H1 (cell line): ENCODE results near the gene FRMD7. TPM values are rescaled to one million over a fixed set of nuclear protein-coding genes. Genes with fewer than 3 reads are reported as not detected.

Experiments used
- CTCF ChIA-PET: fragments of 300-600 bp; sonication (Branson Sonifier 250); formaldehyde crosslinking; loops from one replicate; lab custom pipeline; 2021; ENCODE audit not compliant: partially characterized antibody; lab: Charles Lee
- POLR2A ChIA-PET: fragments of 300-600 bp; sonication (Branson Sonifier 250); formaldehyde crosslinking; loops from one replicate; lab custom pipeline; 2021; ENCODE audit warnings: inconsistent platforms; ENCODE audit not compliant: partially characterized antibody; lab: Charles Lee
- DNase-seq, 2 experiments: peaks; one replicate each; pipeline versions ENCODE4 v3.0.0 to v3.0.0-alpha.2; 2010 to 2022; ENCODE audit warnings: low spot score in 2 of 2, low read depth in 1 of 2, mixed read lengths in 1 of 2
- FAIRE-seq: peaks from 2 replicates; lab custom pipeline; 2011; peaks lifted over from hg19 to GRCh38; lab: Jason Lieb, UNC
- H2AFZ ChIP-seq: 2 replicates; pipeline ENCODE4 v1.8.1; 2012; ENCODE audit warnings: low read length, inconsistent platforms
- H2AK5ac ChIP-seq: 2 replicates; pipeline ENCODE4 v1.6.1; 2013; ENCODE audit warnings: low read depth, low read length
- H2BK120ac ChIP-seq: replicated peaks from 2 replicates; pipeline ENCODE3; 2013; ENCODE audit warnings: low read depth, low read length, inconsistent platforms
- H2BK12ac ChIP-seq: 2 replicates; pipeline ENCODE4 v1.6.1; 2013; ENCODE audit warnings: low read depth, low read length
- H2BK15ac ChIP-seq: 2 replicates; pipeline ENCODE4 v1.6.1; 2013; ENCODE audit warnings: low read length
- H2BK20ac ChIP-seq: 2 replicates; pipeline ENCODE4 v1.6.1; 2013; ENCODE audit warnings: low read length
- H2BK5ac ChIP-seq: 2 replicates; pipeline ENCODE4 v1.6.1; 2013; ENCODE audit warnings: low read depth, low read length
- H3K14ac ChIP-seq: 2 replicates; pipeline ENCODE4 v1.6.1; 2013; ENCODE audit warnings: inconsistent platforms; ENCODE audit not compliant: insufficient read length
- H3K18ac ChIP-seq: 2 replicates; pipeline ENCODE4 v1.6.1; 2013; ENCODE audit warnings: low read length; ENCODE audit errors: extremely low read depth
- H3K23ac ChIP-seq: 2 replicates; pipeline ENCODE4 v1.6.1; 2013; ENCODE audit warnings: inconsistent platforms; ENCODE audit not compliant: insufficient read length
- H3K23me2 ChIP-seq: 2 replicates; pipeline ENCODE4 v1.6.1; 2013; ENCODE audit warnings: low read depth, low read length
- H3K27ac ChIP-seq: 2 replicates; pipeline ENCODE4 v1.6.1; 2011; ENCODE audit warnings: low read depth, low read length, inconsistent platforms
- H3K27me3 ChIP-seq, 4 experiments: replicated peaks in 1 of 4; 1 replicate in 1 of 4; 2 replicates in 3 of 4; pipeline versions ENCODE4 v1.6.1 to v1.8.1; 2011 to 2013; ENCODE audit warnings: low read length in 3 of 4, mild to moderate bottlenecking in 3 of 4, inconsistent platforms in 2 of 4, mixed read lengths in 2 of 4, moderate library complexity in 1 of 4; ENCODE audit not compliant: control insufficient read depth in 3 of 4, insufficient read depth in 3 of 4; ENCODE audit errors: extremely low read depth in 1 of 4
- H3K36me3 ChIP-seq, 4 experiments: 2 replicates each; pipeline versions ENCODE4 v1.6.1 to v1.8.1; 2011 to 2013; ENCODE audit warnings: mild to moderate bottlenecking in 4 of 4, low read length in 3 of 4, moderate library complexity in 2 of 4, control low read depth in 1 of 4, inconsistent platforms in 1 of 4; ENCODE audit not compliant: insufficient read depth in 4 of 4, control insufficient read depth in 2 of 4
- H3K4ac ChIP-seq: replicated peaks from 2 replicates; pipeline ENCODE3; 2013; ENCODE audit warnings: low read length, low read depth, mixed read lengths, inconsistent platforms; ENCODE audit not compliant: insufficient read length
- H3K4me1 ChIP-seq, 4 experiments: replicated peaks in 1 of 4; 1 replicate in 1 of 4; 2 replicates in 3 of 4; pipeline versions ENCODE4 v1.6.1 to v1.8.1; 2011 to 2013; ENCODE audit warnings: low read length in 3 of 4, inconsistent platforms in 2 of 4, mixed read lengths in 1 of 4; ENCODE audit not compliant: insufficient read depth in 4 of 4, control insufficient read depth in 3 of 4
- H3K4me2 ChIP-seq, 2 experiments: 2 replicates each; pipeline versions ENCODE4 v1.6.1 to v1.8.1; 2011 to 2013; ENCODE audit warnings: low read depth in 2 of 2, low read length in 2 of 2, control low read depth in 1 of 2, inconsistent platforms in 1 of 2, mild to moderate bottlenecking in 1 of 2; ENCODE audit not compliant: insufficient read depth in 1 of 2
- H3K4me3 ChIP-seq, 4 experiments: fragments of 200-600, 300-600 bp in 1 of 4; sonication (generic), shearing (Covaris generic), sonication (Bioruptor Twin) in 1 of 4; 2 replicates each; pipeline versions ENCODE4 v1.5.1 to v1.8.1; 2011 to 2016; ENCODE audit warnings: low read length in 4 of 4, low read depth in 3 of 4, control low read depth in 2 of 4, inconsistent platforms in 2 of 4, mild to moderate bottlenecking in 2 of 4, mixed read lengths in 1 of 4, moderate library complexity in 1 of 4; ENCODE audit not compliant: insufficient read depth in 2 of 4; ENCODE audit errors: extremely low read depth in 1 of 4
- H3K56ac ChIP-seq: replicated peaks from 2 replicates; pipeline ENCODE3; 2013; ENCODE audit warnings: low read depth, mild to moderate bottlenecking, mixed read lengths, low read length, inconsistent platforms; ENCODE audit not compliant: insufficient read length
- H3K79me1 ChIP-seq: 2 replicates; pipeline ENCODE4 v1.6.1; 2013; ENCODE audit warnings: low read depth, low read length, control low read depth
- H3K79me2 ChIP-seq, 2 experiments: 2 replicates each; pipeline versions ENCODE4 v1.6.1 to v1.8.1; 2012 to 2013; ENCODE audit warnings: low read length in 2 of 2, mild to moderate bottlenecking in 2 of 2, inconsistent platforms in 1 of 2; ENCODE audit not compliant: insufficient read depth in 2 of 2, control insufficient read depth in 1 of 2
- H3K9ac ChIP-seq, 4 experiments: replicated peaks in 1 of 4; 1 replicate in 1 of 4; 2 replicates in 3 of 4; pipeline versions ENCODE4 v1.6.1 to v1.8.1; 2011 to 2013; ENCODE audit warnings: low read depth in 3 of 4, low read length in 3 of 4, control low read depth in 2 of 4, mild to moderate bottlenecking in 2 of 4, moderate library complexity in 2 of 4, inconsistent platforms in 1 of 4; ENCODE audit errors: extremely low read depth in 1 of 4
- H3K9me3 ChIP-seq, 2 experiments: 2 replicates each; pipeline versions ENCODE4 v1.6.1 to v1.8.1; 2012 to 2013; ENCODE audit warnings: mild to moderate bottlenecking in 2 of 2, moderate library complexity in 2 of 2, control low read depth in 1 of 2, inconsistent platforms in 1 of 2, low read depth in 1 of 2, low read length in 1 of 2, mixed read lengths in 1 of 2; ENCODE audit not compliant: insufficient read depth in 2 of 2
- H4K20me1 ChIP-seq, 2 experiments: replicated peaks in 1 of 2; 2 replicates each; pipeline versions ENCODE3 to v1.8.1; 2011 to 2013; ENCODE audit warnings: inconsistent platforms in 2 of 2, low read length in 2 of 2, mild to moderate bottlenecking in 1 of 2; ENCODE audit not compliant: insufficient read depth in 2 of 2, control insufficient read depth in 1 of 2
- H4K5ac ChIP-seq: 2 replicates; pipeline ENCODE4 v1.6.1; 2013; ENCODE audit warnings: low read length, low read depth, mixed read lengths, inconsistent platforms; ENCODE audit not compliant: insufficient read length
- H4K8ac ChIP-seq: 2 replicates; pipeline ENCODE4 v1.8.0; 2013; ENCODE audit warnings: mild to moderate bottlenecking, moderate library complexity, low read length, inconsistent platforms; ENCODE audit not compliant: insufficient read depth; ENCODE audit errors: extremely low read depth
- H4K91ac ChIP-seq: replicated peaks from 2 replicates; pipeline ENCODE3; 2013; ENCODE audit warnings: low read length, mixed read lengths, inconsistent platforms; ENCODE audit not compliant: insufficient read length
- ATF3 ChIP-seq: IDR thresholded peaks from 2 replicates; pipeline ENCODE4 v1.6.1; 2011; ENCODE audit warnings: low read depth, mild to moderate bottlenecking, low read length; ENCODE audit not compliant: insufficient read depth
- CBX5 ChIP-seq: fragments of 300-800, 300-1000 bp; sonication (generic); IDR thresholded peaks from 2 replicates; pipeline ENCODE4 v1.7.1; 2016; ENCODE audit warnings: antibody characterized with exemption, low read length, low read depth
- CHD2 ChIP-seq: IDR thresholded peaks from 2 replicates; pipeline ENCODE4 v1.6.1; 2012; ENCODE audit warnings: low read length, improper control_type of control experiment
- GTF2F1 ChIP-seq: IDR thresholded peaks from 2 replicates; pipeline ENCODE4 v1.6.1; 2012; ENCODE audit warnings: low read depth, low read length, improper control_type of control experiment, borderline replicate concordance
- JUN ChIP-seq: IDR thresholded peaks from 2 replicates; pipeline ENCODE4 v1.6.1; 2011; ENCODE audit warnings: low read depth, mild to moderate bottlenecking, improper control_type of control experiment, low read length
- KDM1A ChIP-seq: fragments of 200-600, 300-600 bp; sonication (generic); IDR thresholded peaks from 2 replicates; pipeline ENCODE4 v1.7.1; 2016; ENCODE audit warnings: mild to moderate bottlenecking, low read length, borderline replicate concordance
- NRF1 ChIP-seq: IDR thresholded peaks from 2 replicates; pipeline ENCODE4 v1.6.1; 2011; ENCODE audit warnings: mild to moderate bottlenecking, low read depth, low read length, improper control_type of control experiment
- RAD21 ChIP-seq, 2 experiments: IDR thresholded peaks in 1 of 2; conservative IDR thresholded peaks in 1 of 2; 2 replicates each; pipeline ENCODE4 v1.6.1; 2011; ENCODE audit warnings: low read depth in 2 of 2, low read length in 2 of 2, improper control_type of control experiment in 1 of 2, inconsistent platforms in 1 of 2, mild to moderate bottlenecking in 1 of 2, moderate library complexity in 1 of 2
- RNF2 ChIP-seq: fragments of 200-900, 300-1000 bp; sonication (generic); IDR thresholded peaks from 2 replicates; pipeline ENCODE4 v1.7.1; 2016; ENCODE audit warnings: borderline replicate concordance, low read depth, mild to moderate bottlenecking, antibody characterized with exemption, low read length; ENCODE audit not compliant: poor library complexity, severe bottlenecking; ENCODE audit errors: missing control alignments
- SIRT6 ChIP-seq: IDR thresholded peaks from one replicate; pipeline ENCODE4 v1.7.1; 2012; ENCODE audit warnings: low read length, inconsistent platforms
- SP1 ChIP-seq: IDR thresholded peaks from 2 replicates; pipeline ENCODE4 v1.6.1; 2011; ENCODE audit warnings: low read depth, low read length
- SP4 ChIP-seq: IDR thresholded peaks from 2 replicates; pipeline ENCODE4 v1.6.1; 2012; ENCODE audit warnings: low read length, inconsistent platforms
- SRF ChIP-seq: IDR thresholded peaks from 2 replicates; pipeline ENCODE4 v1.6.1; 2011; ENCODE audit warnings: mild to moderate bottlenecking, low read depth, low read length, moderate library complexity
- TAF1 ChIP-seq: IDR thresholded peaks from 2 replicates; pipeline ENCODE4 v1.6.1; 2011; ENCODE audit warnings: mild to moderate bottlenecking, low read depth, low read length
- ZNF274 ChIP-seq: IDR thresholded peaks from 2 replicates; pipeline ENCODE4 v1.7.0; 2012; ENCODE audit warnings: low read length, borderline replicate concordance; ENCODE audit errors: extremely low read depth
- WGBS, 2 experiments: shearing (Covaris generic) in 1 of 2; methylation state at CpG; one replicate each; pipeline versions ENCODE4 v1.1.6 to v1.1.7; 2013 to 2015; ENCODE audit warnings: low lambda C conversion rate in 2 of 2, mixed read lengths in 2 of 2, inconsistent platforms in 1 of 2, low coverage in 1 of 2, missing lambda C conversion rate in 1 of 2; ENCODE audit not compliant: insufficient replicate concordance in 2 of 2, insufficient coverage in 1 of 2, insufficient read length in 1 of 2; ENCODE audit errors: extremely low coverage in 1 of 2, missing lambda C conversion rate in 1 of 2; 5-methylcytosine and 5-hydroxymethylcytosine counted together
- polyA plus RNA-seq, 7 experiments: library from polyadenylated mRNA; depleted of rRNA in 3 of 7; stranded (reverse) in 5 of 7; unstranded in 2 of 7; fragments of >200 nt in 5 of 7; fragments of 200-250 nt in 2 of 7; gene quantifications; 1 replicate in 5 of 7; 2 replicates in 1 of 7; 4 replicates in 1 of 7; pipeline versions ENCODE4 v1.2.1 to v1.2.3, GENCODE V29; 2011 to 2013; ENCODE audit warnings: missing spikeins in 2 of 7, mixed read lengths in 2 of 7
- total RNA-seq: library from RNA; stranded (reverse); fragmentation: NEBNext Ultra II Directional; extraction: Animal tissue kit (Norgen Biotek cat#: 25700); gene quantifications from 2 replicates; pipeline ENCODE4 v1.2.1, GENCODE V29; 2021

FRMD7 gene
- total and polyA plus RNA-seq, 2 of the 8 experiments (the other 6 are each of a cell fraction or from before 2014, with no cell fraction given): not detected

GRCh38 chrX:132120913-132121312 is 6.9 kb downstream of the FRMD7 start:
- POLR2A ChIA-PET: no interaction called here
- Histone ChIP-seq H3K56ac (no peak overlapping the region), H2BK12ac (no peak overlapping the region), H4K8ac (no peak overlapping the region), H3K27me3 (no peaks in the 10 kb centered on the region), H3K4me2 (no peak overlapping the region), H3K9me3 (no peaks in the 10 kb centered on the region), H2AFZ (no peak overlapping the region), H3K4me3 (no peak overlapping the region), H2BK5ac (no peak overlapping the region), H2BK120ac (no peak overlapping the region), H3K23ac (no peak overlapping the region), H3K23me2 (no peaks in the 10 kb centered on the region), H4K5ac (no peak overlapping the region), H3K9ac (no peak overlapping the region), H2AK5ac (no peak overlapping the region), H3K79me2 (no peaks in the 10 kb centered on the region), H3K14ac (no peak overlapping the region), H2BK20ac (no peak overlapping the region), H3K18ac (no peak overlapping the region), H3K4me1 (peaks cover 0 to 7% (median 0%) of the 10 kb centered on the region in 4 experiments; a peak in 1 of 7 replicates), H2BK15ac (no peak overlapping the region), H4K91ac (no peak overlapping the region), H4K20me1 (no peaks in the 10 kb centered on the region), H3K36me3 (no peaks in the 10 kb centered on the region), H3K79me1 (no peaks in the 10 kb centered on the region), H3K4ac (no peak overlapping the region), H3K27ac (no peak overlapping the region)
- DNase-seq (no peak), FAIRE-seq (no peak)
- WGBS, 2 experiments: 88% methylated on average over 4 of the region's 4 CpGs; no CpG with 5 or more reads in 1 of the 2 experiments
- CTCF ChIA-PET: no interaction called here
- TF ChIP-seq RNF2 (no peak), SP1 (no peak), CHD2 (no peak), SP4 (no peak), CBX5 (no peak), SIRT6 (no peak), GTF2F1 (no peak), NRF1 (no peak), ATF3 (no peak), SRF (no peak), KDM1A (no peak), TAF1 (no peak), ZNF274 (no peak), RAD21 (IDR thresholded peaks at IDR 0.05 in 1 of 2, conservative IDR thresholded peaks at IDR 0.05 in 1 of 2; ENCODE audit: low read depth in 2 of 2, low read length in 2 of 2) (no peak), JUN (no peak)
